Natural killer cell (primary cell): ENCODE results near the gene WDTC1. TPM values are rescaled to one million over a fixed set of nuclear protein-coding genes. Genes with fewer than 3 reads are reported as not detected.

Experiments used
- ATAC-seq, 3 donors: fragments of 150-1000 bp in 2 of 3; fragments of 200-7000 bp in 1 of 3; cut with Tn5 transposase; 1 replicate in 1 of 3; 2 replicates in 2 of 3; pipeline ENCODE4 v1.10.0; 2021; ENCODE audit warnings: mild to moderate bottlenecking in 2 of 3, moderate library complexity in 2 of 3
- DNase-seq, 2 donors: peaks; one replicate each; pipeline versions ENCODE4 v3.0.0 to v3.0.0-alpha.2; 2013 to 2021; ENCODE audit warnings: mixed read lengths in 1 of 2
- H3K27ac ChIP-seq: one replicate; pipeline ENCODE4 v1.5.1; 2013; ENCODE audit warnings: mild to moderate bottlenecking, low read length
- H3K27me3 ChIP-seq: one replicate; pipeline ENCODE4 v1.6.1; 2013; ENCODE audit warnings: low read length; ENCODE audit not compliant: control insufficient read depth, insufficient read depth
- H3K36me3 ChIP-seq: one replicate; pipeline ENCODE4 v1.6.1; 2013; ENCODE audit warnings: low read length; ENCODE audit not compliant: control insufficient read depth, insufficient read depth
- H3K4me1 ChIP-seq: one replicate; pipeline ENCODE4 v1.6.1; 2013; ENCODE audit warnings: low read length; ENCODE audit not compliant: control insufficient read depth, insufficient read depth
- H3K4me3 ChIP-seq: one replicate; pipeline ENCODE4 v1.5.1; 2013; ENCODE audit warnings: low read length
- H3K9me3 ChIP-seq: one replicate; pipeline ENCODE4 v1.6.1; 2013; ENCODE audit warnings: low read length; ENCODE audit not compliant: control insufficient read depth, insufficient read depth
- H3K27ac Mint-ChIP-seq, 2 donors: one replicate each; pipeline ENCODE4 v1.8.0; 2022; ENCODE audit warnings: mild to moderate bottlenecking in 2 of 2, mixed read lengths in 2 of 2, moderate library complexity in 1 of 2
- H3K27me3 Mint-ChIP-seq, 2 donors: one replicate each; pipeline ENCODE4 v1.8.0; 2022; ENCODE audit warnings: low read depth in 2 of 2, mixed read lengths in 2 of 2
- H3K36me3 Mint-ChIP-seq: one replicate; pipeline ENCODE4 v1.8.0; 2022; ENCODE audit warnings: mixed read lengths
- H3K4me1 Mint-ChIP-seq, 2 donors: one replicate each; pipeline ENCODE4 v1.8.0; 2022; ENCODE audit warnings: mixed read lengths in 2 of 2
- H3K4me3 Mint-ChIP-seq: one replicate; pipeline ENCODE4 v1.8.0; 2022; ENCODE audit warnings: mild to moderate bottlenecking, moderate library complexity, mixed read lengths
- H3K9me3 Mint-ChIP-seq, 2 donors: one replicate each; pipeline ENCODE4 v1.8.0; 2022; ENCODE audit warnings: mixed read lengths in 2 of 2
- WGBS: methylation state at CpG from one replicate; pipeline ENCODE4 v1.1.7; 2013; ENCODE audit warnings: missing lambda C conversion rate; ENCODE audit not compliant: insufficient coverage; 5-methylcytosine and 5-hydroxymethylcytosine counted together
- intact Hi-C: fragments of 100-400 bp; cut with micrococcal nuclease; formaldehyde crosslinking; loops from one replicate; pipeline ENCODE4 v1.14.2; 2022
- total RNA-seq, 4 donors: library from RNA; stranded (reverse); fragments of 120-200 nt in 1 of 4; gene quantifications; one replicate each; pipeline versions ENCODE4 v1.2.3 to v1.2.4, GENCODE V29; 2013 to 2022
- TF ChIP-seq, protein P1 (sequence below): fragments of 200-600 bp; IDR thresholded peaks from one replicate; pipeline ENCODE4 v1.8.0; 2022; ENCODE audit warnings: antibody characterized with exemption

Gene WDTC1
- total RNA-seq, 3 donors from 2014 or later (not counting 1 experiment from before 2014, with no cell fraction given), result 68.9 to 82.0 (median 81.7) TPM

DNA sequence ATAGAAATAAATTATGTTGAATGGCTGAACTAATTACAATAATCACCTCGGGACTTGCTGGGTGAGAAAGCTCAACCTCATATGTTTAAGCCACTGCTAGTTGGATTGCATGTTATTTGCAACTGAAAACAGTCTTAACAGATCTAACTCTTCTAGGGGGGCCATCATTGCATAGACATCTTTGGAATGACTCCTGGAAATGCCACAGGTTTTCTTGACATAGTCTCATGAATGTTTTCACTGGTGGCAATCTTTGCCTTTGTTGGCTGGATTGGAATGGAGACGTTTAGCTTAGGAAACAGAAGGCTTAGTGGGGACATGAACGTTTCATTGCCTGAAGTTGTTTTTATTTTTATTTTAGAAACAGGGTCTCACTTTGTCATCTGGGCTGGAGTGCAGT lies 8.8 kb upstream of the WDTC1 start:
- Histone ChIP-seq H3K36me3 (no peaks in the 10 kb centered on the region), H3K4me3 (no peak overlapping the region), H3K27ac (no peak overlapping the region), H3K4me1 (no peaks in the 10 kb centered on the region), H3K9me3 (no peaks in the 10 kb centered on the region), H3K27me3 (no peaks in the 10 kb centered on the region)
- Mint-ChIP-seq H3K27ac (no peak overlapping the region), H3K36me3 (no peaks in the 10 kb centered on the region), H3K4me1 (no peaks in the 10 kb centered on the region), H3K9me3 (no peaks in the 10 kb centered on the region), H3K4me3 (no peak overlapping the region), H3K27me3 (no peaks in the 10 kb centered on the region)
- intact Hi-C loops, result no loop called here
- WGBS, result 83% methylated on average over 3 of the region's 3 CpGs
- no peak for DNase-seq
- TF ChIP-seq, protein P1, sequence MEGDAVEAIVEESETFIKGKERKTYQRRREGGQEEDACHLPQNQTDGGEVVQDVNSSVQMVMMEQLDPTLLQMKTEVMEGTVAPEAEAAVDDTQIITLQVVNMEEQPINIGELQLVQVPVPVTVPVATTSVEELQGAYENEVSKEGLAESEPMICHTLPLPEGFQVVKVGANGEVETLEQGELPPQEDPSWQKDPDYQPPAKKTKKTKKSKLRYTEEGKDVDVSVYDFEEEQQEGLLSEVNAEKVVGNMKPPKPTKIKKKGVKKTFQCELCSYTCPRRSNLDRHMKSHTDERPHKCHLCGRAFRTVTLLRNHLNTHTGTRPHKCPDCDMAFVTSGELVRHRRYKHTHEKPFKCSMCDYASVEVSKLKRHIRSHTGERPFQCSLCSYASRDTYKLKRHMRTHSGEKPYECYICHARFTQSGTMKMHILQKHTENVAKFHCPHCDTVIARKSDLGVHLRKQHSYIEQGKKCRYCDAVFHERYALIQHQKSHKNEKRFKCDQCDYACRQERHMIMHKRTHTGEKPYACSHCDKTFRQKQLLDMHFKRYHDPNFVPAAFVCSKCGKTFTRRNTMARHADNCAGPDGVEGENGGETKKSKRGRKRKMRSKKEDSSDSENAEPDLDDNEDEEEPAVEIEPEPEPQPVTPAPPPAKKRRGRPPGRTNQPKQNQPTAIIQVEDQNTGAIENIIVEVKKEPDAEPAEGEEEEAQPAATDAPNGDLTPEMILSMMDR, result no peak
- ATAC-seq, result no peak

DNA sequence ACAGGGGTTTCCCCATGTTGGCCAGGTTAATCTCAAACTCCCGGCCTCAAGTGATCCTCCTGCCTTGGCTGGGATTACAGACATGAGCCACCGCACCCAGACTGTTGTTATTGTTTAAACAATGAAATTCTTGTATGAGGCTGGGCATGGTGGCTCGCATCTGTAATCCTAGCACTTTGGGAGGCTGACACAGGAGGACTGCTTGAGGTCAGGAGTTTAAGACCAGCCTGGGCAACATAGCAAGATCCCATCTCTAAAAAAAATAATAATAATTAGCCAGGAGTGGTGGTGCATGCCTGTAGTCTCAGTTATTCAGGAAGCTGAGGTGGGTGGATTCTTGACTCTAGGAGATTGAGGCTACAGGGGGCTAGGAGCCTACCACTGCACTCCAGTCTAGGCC lies 6.7 kb upstream of the WDTC1 start:
- TF ChIP-seq, protein P1, result no peak
- H3K36me3 Mint-ChIP-seq, result no peaks in the 10 kb centered on the region
- H3K9me3 Mint-ChIP-seq, result no peaks in the 10 kb centered on the region
- peaks cover 1% of the 10 kb centered on the region in 2 donors for H3K4me1 Mint-ChIP-seq
- no peaks in the 10 kb centered on the region for H3K36me3 ChIP-seq
- no peak overlapping the region for H3K27ac ChIP-seq
- no peaks in the 10 kb centered on the region for H3K27me3 ChIP-seq
- H3K9me3 ChIP-seq, result no peaks in the 10 kb centered on the region
- no peaks in the 10 kb centered on the region for H3K27me3 Mint-ChIP-seq
- intact Hi-C loops, result no loop called here
- WGBS, result 93% methylated on average over 3 of the region's 3 CpGs
- H3K4me1 ChIP-seq, result peaks cover 2% of the 10 kb centered on the region
- no peak for ATAC-seq
- H3K4me3 Mint-ChIP-seq, result no peak overlapping the region
- no peak overlapping the region for H3K27ac Mint-ChIP-seq
- DNase-seq, result no peak
- H3K4me3 ChIP-seq, result no peak overlapping the region

DNA sequence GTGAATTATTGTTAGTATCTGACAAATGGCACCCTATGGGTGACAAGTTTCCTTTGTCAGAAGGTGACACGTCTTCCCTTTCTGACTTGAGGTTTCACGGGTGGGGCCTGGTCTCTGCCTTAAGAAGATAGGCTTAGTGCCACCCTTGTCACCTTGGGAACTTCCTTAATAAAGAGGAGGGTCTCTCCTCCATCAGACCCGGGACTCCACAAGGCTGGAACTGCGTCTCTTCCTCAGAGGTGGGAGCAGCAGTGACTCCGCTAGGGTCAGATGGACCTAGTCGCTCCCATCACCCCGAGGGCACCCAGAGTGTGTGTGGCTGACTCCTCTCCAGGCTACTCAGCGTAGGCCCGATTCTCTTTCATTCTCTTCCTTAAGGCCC lies 774 bp upstream of the WDTC1 start:
- WGBS, result 37% methylated on average over 9 of the region's 9 CpGs
- Histone ChIP-seq H3K9me3 (no peaks in the 10 kb centered on the region), H3K4me3 (peak overlapping the region; percentile 32), H3K27me3 (no peaks in the 10 kb centered on the region), H3K27ac (peak overlapping the region; percentile 91), H3K4me1 (peaks cover 29% of the 10 kb centered on the region), H3K36me3 (no peaks in the 10 kb centered on the region)
- peak overlapping the region; percentile 93 to 97 for H3K27ac Mint-ChIP-seq
- H3K27me3 Mint-ChIP-seq, result no peaks in the 10 kb centered on the region
- H3K36me3 Mint-ChIP-seq, result no peaks in the 10 kb centered on the region
- DNase-seq (peak in 1 of 2 donors; percentile 71), ATAC-seq (peak; percentile 20 to 54 (median 34))
- peaks cover 32 to 41% of the 10 kb centered on the region in 2 donors for H3K4me1 Mint-ChIP-seq
- intact Hi-C loops, result loop anchor here (2.0 kb wide), 1 partner anchor 79 kb away; the partner anchor contains the start of gene SLC9A1
- TF ChIP-seq, protein P1, result no peak
- H3K9me3 Mint-ChIP-seq, result no peaks in the 10 kb centered on the region
- H3K4me3 Mint-ChIP-seq, result peak overlapping the region; percentile 94

DNA sequence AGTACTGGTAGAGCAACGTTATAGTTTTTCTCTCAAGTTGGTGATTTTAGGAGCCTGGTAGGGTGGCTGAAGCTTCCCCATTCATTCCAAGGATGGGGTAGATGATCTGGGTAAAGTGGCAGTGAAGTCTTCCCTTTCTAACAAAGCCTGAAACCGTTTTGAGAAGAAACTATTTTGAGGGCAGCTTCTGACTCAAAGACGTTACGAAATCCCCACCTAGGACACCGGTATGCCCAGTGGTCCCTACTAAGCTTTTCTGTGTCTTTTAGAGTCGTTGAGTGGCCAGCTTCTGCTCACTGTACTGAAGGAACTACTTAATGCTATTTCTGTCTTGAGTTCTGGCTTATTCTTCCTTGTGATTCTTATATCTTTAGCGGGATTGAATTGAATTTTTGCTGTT lies 1.4 kb downstream of the WDTC1 start:
- H3K36me3 Mint-ChIP-seq, result no peaks in the 10 kb centered on the region
- no peaks in the 10 kb centered on the region for H3K27me3 ChIP-seq
- peak overlapping the region; percentile 58 for H3K27ac ChIP-seq
- no peaks in the 10 kb centered on the region for H3K27me3 Mint-ChIP-seq
- DNase-seq (peak in 1 of 2 donors; percentile 16), ATAC-seq (no peak)
- H3K4me3 ChIP-seq, result peak overlapping the region; percentile 62
- H3K4me3 Mint-ChIP-seq, result peak overlapping the region; percentile 99
- no peaks in the 10 kb centered on the region for H3K9me3 ChIP-seq
- H3K9me3 Mint-ChIP-seq, result no peaks in the 10 kb centered on the region
- H3K36me3 ChIP-seq, result no peaks in the 10 kb centered on the region
- TF ChIP-seq, protein P1, result no peak
- intact Hi-C loops, result loop anchor here (2.0 kb wide), 1 partner anchor 81 kb away; the partner anchor contains the start of gene SLC9A1
- WGBS, result 40% methylated on average over 6 of the region's 7 CpGs
- H3K4me1 ChIP-seq, result peaks cover 29% of the 10 kb centered on the region
- peak overlapping the region; percentile 93 to 97 for H3K27ac Mint-ChIP-seq
- H3K4me1 Mint-ChIP-seq, result peaks cover 33 to 45% of the 10 kb centered on the region in 2 donors
